ENCODE measurements around the gene FSCN2.

Gene FSCN2

DNA sequence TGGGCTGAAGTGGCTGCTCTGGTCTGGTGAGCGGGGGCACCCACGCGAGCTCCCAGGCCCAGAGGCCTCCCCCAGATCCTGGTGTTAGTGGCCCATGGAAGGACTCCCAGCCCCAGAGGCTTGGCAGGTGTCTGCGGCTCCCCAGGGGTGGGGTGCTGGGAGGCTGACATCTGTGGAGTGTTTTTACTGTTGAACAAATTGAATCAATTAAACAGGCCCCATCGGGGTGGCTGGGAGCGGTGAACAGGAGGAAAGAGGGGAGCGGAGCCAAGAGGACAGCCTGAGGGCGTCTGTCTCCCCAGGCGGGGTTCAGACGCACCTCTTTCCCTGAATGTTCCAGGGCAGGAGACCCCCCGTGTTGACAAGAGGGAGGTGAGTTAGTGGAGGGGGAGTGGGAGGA, 45.5 kb upstream of the FSCN2 start:
- H3K27ac ChIP-seq: no peak overlapping the region
- TF ChIP-seq, protein P1, sequence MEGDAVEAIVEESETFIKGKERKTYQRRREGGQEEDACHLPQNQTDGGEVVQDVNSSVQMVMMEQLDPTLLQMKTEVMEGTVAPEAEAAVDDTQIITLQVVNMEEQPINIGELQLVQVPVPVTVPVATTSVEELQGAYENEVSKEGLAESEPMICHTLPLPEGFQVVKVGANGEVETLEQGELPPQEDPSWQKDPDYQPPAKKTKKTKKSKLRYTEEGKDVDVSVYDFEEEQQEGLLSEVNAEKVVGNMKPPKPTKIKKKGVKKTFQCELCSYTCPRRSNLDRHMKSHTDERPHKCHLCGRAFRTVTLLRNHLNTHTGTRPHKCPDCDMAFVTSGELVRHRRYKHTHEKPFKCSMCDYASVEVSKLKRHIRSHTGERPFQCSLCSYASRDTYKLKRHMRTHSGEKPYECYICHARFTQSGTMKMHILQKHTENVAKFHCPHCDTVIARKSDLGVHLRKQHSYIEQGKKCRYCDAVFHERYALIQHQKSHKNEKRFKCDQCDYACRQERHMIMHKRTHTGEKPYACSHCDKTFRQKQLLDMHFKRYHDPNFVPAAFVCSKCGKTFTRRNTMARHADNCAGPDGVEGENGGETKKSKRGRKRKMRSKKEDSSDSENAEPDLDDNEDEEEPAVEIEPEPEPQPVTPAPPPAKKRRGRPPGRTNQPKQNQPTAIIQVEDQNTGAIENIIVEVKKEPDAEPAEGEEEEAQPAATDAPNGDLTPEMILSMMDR (conservative IDR thresholded peaks at IDR 0.05): no peak

DNA sequence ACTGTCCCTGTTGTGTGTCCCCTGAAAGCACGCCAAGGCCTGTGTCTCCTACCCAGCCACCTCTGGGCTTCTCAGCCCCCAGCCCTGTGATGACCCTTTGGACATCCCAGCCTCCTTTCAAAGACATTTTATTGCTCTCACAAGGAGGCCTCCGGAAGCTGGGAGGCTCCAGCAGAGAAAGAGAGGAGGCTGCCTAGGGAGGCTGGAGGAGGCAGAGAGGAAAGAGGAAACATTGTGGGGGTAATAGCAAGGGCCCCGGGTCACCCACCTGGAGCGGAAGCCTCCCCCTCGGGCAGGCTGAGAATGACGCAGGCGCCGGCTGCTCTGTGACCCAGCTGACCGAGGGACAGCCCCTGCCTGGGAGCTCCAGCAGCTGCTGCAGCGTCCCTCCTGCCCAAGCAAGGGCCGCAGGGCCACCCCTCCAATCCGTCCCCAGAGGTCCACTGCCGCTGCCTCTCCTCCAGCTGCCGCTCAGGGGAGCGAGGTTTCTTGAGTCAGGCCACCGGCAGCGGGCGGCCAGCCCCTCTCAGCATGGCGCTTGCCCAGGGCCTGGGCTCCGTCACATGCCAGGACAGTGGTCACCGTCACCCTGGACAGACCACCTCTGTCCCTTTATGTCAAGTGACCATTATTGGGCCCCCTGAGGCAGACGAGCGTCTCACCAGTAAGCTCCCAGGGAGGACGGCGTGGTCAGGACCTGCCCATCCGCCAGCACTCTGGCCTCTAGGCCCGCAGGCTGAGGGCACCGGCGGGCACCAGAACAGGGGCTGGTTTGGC, 44.9 kb upstream of the FSCN2 start:
- peak overlapping the region; percentile 62; the same call in 1 of the 2 replicates for H3K27ac ChIP-seq
- TF ChIP-seq, protein P1 (conservative IDR thresholded peaks at IDR 0.05): no peak

DNA sequence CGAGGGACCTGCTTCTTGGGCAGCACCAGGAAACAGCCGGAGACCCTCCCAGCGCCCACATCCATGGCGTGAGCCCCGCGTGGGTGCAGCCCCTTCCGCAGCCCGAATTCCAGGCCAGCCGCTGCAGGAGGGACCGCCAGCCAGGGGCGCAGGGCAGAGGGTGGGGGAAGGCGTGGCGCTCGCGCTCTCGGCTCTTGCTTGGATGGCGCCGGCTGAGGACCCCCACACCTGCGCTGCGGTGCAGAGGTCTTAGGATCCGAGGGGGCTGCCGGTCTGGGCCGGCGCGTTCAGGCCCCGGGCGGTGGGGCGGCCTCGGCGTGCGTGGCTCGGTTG, 44.3 kb upstream of the FSCN2 start:
- TF ChIP-seq, protein P1 (conservative IDR thresholded peaks at IDR 0.05): no peak
- H3K27ac ChIP-seq: peak overlapping the region; percentile 62; the same call in 1 of the 2 replicates

DNA sequence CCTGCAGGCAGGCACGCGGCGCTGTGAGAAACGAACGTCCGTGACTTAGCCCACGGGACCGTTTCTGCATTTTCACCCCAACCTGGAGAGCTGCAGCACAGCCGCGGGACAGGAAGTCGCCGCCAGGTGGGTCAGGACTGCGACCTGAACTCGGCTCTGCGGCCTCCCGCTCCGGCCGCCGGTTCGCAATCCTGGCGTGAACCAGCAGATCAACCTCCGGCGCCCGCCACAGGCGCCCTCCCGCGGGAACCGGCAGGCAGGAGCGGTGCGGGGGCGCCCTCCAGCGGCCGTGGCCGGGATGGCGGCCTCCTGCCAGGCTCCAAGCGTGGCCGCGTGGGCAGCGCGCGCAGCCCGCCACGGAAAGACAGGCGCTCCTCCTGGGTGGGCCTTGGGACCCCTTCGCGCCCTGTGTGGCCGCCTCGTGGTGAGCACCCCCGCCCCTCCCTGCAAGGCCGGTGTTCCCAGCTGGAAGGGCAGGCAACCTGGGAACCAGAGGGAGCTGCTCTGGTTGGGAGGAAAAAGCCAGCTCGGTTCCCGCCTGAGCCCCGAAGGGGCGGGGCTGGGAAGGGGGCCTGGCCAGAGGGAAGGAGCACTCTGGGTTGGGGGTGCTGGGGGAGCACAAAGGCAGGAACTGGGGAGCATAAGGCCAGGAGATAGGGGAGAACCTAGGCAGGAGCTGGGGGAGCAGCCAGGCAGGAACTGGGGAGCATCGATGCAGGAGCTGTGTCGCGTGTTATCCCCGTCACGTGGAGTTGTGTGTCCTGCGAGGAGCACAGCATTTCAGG, 43.8 kb upstream of the FSCN2 start:
- peak overlapping the region; percentile 62; the same call in 1 of the 2 replicates for H3K27ac ChIP-seq
- TF ChIP-seq, protein P1 (conservative IDR thresholded peaks at IDR 0.05): peak; percentile 99

DNA sequence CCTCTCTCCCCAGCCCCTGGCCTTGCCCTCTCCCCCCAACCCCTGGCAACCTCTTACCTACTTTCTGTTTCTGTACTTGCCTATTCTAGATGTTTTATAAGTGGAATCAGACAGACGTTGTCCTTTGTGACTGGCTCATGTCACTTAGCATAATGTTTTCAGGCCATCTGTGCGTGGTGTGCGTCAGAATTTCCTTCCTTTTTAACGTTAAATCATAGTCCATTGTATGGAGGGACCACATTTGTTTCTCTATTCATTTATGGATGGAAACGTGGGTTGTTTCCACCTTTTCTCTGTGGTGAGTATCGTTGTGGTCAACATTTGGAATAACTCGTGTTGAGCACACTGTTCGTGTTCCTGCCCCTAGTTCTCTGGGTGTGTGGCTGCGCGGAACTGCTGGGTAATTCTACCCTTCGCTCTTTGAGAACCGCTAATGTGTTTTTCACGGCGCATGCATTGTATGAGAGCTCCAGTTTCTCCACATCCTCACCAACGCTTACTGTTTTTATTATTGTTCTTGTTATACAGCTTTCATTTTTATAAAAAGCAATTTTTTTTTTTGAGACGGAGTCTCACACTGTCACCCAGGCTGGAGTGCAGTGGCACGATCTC, 41.9 kb upstream of the FSCN2 start:
- H3K27ac ChIP-seq: no peak overlapping the region

DNA sequence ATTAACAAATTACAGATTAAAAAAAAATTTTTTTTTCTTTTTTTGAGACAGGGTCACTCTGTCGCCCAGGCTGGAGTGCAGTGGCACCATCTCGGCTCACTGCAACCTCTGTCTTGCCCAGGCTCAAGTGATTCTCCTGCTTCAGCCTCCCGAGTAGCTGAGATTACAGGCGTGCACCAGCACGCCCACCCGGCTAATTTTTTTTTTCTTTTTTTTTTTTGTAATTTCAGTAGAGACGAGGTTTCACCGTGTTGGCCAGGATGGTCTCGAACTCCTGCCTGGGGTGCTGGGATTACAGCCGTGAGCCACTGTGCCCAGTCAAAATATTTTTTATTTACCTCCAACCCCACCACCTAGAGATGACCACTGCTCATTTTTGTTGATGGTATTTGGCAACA, 41.1 kb upstream of the FSCN2 start:
- TF ChIP-seq, protein P1 (conservative IDR thresholded peaks at IDR 0.05): no peak
- H3K27ac ChIP-seq: peak overlapping the region; percentile 97; the same call in 1 of the 2 replicates

More for the DNA sequence above, 41.9 kb upstream of the FSCN2 start:
- TF ChIP-seq, protein P1 (conservative IDR thresholded peaks at IDR 0.05): no peak
